ENCODE data around the gene PIGU.

Gene PIGU

DNA sequence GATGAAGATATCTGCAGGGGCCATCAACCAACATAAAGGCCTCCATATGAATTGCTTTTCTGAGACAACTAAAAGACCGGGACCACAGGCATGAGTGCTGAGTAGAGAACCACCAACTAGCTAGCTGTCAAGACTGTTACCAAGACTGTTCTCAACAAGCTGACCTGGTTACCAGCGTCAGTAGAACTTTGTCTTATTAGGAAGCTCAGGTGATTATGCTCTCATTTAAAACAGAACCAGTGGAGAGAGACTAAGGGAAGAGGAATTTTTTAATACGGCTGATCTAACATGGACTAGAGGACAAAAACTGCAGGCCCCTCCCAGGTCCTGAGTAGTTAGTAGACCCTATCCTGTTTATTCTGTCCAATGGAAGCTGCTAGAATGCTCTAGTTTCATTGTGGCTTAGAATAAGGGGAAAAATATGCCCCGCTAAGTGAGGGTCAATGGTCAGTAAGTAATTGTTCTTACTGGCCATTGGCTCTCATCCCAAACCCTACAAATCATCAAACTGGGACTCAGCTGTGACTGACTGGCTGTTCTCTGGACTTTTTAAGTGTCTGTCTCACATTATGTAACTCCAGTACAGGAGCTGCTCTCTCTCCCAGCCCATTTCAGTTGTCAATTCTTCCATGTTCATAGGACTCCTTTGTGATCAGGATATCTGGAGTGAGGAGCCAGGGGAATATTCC, 164.5 kb downstream of the PIGU start:
- no peak for DNase-seq (ENCODE audit: low read depth)

- no peak for DNase-seq (ENCODE audit: low read depth)
These were observed 165.0 kb downstream of the PIGU start for GRCh38 chr20:34511891-34512265.

DNA sequence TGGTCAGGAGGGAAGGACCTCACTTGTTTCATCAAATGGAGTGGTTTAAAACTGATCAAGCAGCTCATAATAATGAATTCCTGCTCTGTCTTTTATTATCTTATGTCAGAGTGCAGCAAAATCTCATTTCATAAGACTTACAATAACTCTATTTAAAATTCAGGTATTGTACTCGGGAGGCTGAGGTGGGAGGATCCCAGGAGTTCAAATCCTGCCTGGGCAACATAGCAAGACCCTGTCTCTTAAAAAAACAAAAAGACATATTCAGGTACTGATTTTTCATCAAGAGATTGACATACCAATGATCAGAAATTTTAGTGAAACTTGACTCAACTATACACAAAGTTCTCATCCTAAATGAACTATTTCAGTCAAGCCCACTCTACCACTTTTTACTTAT, 166.3 kb downstream of the PIGU start:
- DNase-seq (ENCODE audit: low read depth) = no peak
